ENCODE measurements around the gene CHORDC1. TPM values are rescaled to one million over a fixed set of nuclear protein-coding genes. Genes with fewer than 3 reads are reported as not detected.

The CHORDC1 gene
- total RNA-seq, 4 donors from 2014 or later: 26.9 to 70.7 (median 29.8) TPM

DNA sequence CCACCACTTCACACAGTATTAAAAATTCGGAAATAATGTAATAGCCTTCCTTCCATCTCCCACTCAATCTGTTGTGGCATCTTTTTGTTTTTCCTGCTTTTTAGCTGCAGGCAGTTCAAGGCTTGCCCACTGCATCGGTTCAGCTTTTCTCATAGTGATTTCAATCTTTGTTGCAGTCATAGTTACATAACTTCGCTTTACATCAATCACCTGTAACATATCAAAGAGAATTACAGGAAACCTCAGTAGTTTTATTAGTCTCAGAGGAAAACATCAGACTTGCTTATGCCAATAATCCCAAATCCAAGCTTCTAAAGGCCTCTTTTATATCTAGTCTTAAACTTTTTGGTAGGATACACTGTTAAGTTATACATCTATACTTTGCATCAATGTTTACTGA, 20.5 kb downstream of the CHORDC1 start:
- WGBS: 56% methylated on average over 3 of the region's 3 CpGs

DNA sequence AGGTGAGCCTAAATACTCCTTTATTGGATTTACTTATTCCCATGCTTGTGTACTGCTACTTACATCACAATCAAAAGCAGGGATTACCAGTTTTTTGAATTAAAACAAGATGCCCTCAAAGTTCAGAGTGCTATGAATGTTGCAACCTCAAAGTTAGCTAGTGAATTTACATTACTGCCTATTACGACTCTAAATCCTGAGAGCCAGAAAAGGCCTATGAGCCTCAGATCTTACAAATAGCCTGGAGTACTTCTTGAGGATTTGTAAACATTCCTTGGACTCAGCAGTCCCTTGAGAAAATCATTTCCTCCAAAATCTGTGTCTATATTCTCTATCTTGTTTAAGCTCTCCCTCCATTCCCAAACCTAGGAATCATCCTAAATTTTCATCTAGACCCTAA, 25.5 kb downstream of the CHORDC1 start:
- Histone ChIP-seq H3K36me3 (peaks cover 12% of the 10 kb centered on the region), H3K9me3 (no peaks in the 10 kb centered on the region), H3K4me3 (no peak overlapping the region), H3K27ac (no peak overlapping the region), H3K4me1 (no peaks in the 10 kb centered on the region), H3K27me3 (no peaks in the 10 kb centered on the region)
- WGBS: 84% methylated on average over 1 of the region's 1 CpG
- DNase-seq (ENCODE audit: low spot score in 2 of 2): no peak
- TF ChIP-seq POLR2AphosphoS5 (IDR thresholded peaks at IDR 0.05) (no peak), EP300 (IDR thresholded peaks at IDR 0.05) (no peak), POLR2A (IDR thresholded peaks at IDR 0.05) (no peak)

More for the DNA sequence above, 20.5 kb downstream of the CHORDC1 start:
- TF ChIP-seq, protein P1, sequence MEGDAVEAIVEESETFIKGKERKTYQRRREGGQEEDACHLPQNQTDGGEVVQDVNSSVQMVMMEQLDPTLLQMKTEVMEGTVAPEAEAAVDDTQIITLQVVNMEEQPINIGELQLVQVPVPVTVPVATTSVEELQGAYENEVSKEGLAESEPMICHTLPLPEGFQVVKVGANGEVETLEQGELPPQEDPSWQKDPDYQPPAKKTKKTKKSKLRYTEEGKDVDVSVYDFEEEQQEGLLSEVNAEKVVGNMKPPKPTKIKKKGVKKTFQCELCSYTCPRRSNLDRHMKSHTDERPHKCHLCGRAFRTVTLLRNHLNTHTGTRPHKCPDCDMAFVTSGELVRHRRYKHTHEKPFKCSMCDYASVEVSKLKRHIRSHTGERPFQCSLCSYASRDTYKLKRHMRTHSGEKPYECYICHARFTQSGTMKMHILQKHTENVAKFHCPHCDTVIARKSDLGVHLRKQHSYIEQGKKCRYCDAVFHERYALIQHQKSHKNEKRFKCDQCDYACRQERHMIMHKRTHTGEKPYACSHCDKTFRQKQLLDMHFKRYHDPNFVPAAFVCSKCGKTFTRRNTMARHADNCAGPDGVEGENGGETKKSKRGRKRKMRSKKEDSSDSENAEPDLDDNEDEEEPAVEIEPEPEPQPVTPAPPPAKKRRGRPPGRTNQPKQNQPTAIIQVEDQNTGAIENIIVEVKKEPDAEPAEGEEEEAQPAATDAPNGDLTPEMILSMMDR (IDR thresholded peaks at IDR 0.05): no peak
- TF ChIP-seq EP300 (IDR thresholded peaks at IDR 0.05) (no peak), POLR2AphosphoS5 (IDR thresholded peaks at IDR 0.05) (no peak), POLR2A (IDR thresholded peaks at IDR 0.05) (no peak)
- no peaks in the 10 kb centered on the region for H3K9me3 ChIP-seq
- no peak for DNase-seq (ENCODE audit: low spot score in 2 of 2)
- H3K27me3 ChIP-seq: no peaks in the 10 kb centered on the region
- no peak overlapping the region for H3K27ac ChIP-seq
- H3K4me1 ChIP-seq: no peaks in the 10 kb centered on the region
- H3K4me3 ChIP-seq: no peak overlapping the region
- H3K36me3 ChIP-seq: peaks cover 21% of the 10 kb centered on the region

DNA sequence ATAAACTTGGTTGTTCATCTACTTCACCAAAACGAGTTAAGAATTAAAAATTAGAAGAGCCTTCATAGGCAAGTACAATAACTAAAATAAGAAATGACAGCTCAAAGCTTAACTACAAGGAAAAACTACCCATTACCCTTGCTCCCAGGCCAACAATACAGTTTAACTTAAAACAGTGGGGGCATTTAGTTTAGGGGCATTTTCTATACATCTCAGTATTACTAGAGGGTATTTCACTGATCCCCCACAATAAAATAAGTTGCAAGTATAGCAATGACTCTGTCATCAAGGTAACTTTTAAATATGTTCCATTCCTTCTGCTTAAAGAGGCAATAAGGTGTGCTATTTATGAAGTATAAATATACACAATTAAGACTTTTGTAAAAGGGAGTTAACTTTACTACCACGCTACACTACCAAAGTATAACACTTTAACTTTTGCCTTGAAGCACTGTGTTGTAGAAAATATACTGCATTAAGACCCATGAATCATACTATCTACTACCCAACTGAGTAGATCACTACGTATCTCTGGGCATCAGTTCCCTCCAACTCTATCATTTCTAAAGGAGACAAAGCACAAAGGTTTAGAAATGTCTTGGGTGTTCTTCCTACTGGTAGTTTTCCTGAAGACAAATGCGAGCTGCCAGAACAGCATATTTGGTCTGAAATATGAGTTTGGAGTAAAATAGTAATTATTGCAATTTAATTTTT, 29.8 kb downstream of the CHORDC1 start:
- no peak overlapping the region for H3K4me3 ChIP-seq
- H3K27ac ChIP-seq: no peak overlapping the region
- 84% methylated on average over 4 of the region's 4 CpGs for WGBS
- no peaks in the 10 kb centered on the region for H3K4me1 ChIP-seq
- H3K36me3 ChIP-seq: no peaks in the 10 kb centered on the region
- no peaks in the 10 kb centered on the region for H3K27me3 ChIP-seq
- no peak for DNase-seq (ENCODE audit: low spot score in 2 of 2)
- TF ChIP-seq, protein P1 (IDR thresholded peaks at IDR 0.05): no peak
- TF ChIP-seq POLR2A (IDR thresholded peaks at IDR 0.05): no peak
- TF ChIP-seq POLR2AphosphoS5 (IDR thresholded peaks at IDR 0.05): no peak
- no peak for TF ChIP-seq EP300 (IDR thresholded peaks at IDR 0.05)
- H3K9me3 ChIP-seq: no peaks in the 10 kb centered on the region

DNA sequence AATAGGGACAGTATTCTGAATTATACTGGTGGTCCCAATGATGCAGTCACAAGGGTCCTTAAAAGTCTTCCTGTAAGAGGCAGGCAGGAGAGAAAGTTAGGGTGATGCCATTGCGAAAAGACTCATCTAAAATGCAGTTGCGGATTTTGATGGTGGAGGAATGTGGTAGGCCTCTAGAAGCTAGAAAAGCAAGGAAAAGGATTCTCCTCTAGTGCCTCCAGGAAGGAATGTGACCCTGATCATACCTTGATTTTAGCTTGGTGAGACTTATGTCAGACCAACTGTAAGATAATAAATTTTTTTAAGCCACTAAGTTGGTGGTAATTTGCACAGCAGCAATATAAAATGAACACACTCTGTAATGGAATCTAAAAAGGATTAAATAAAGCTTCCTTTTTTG, 33.8 kb downstream of the CHORDC1 start:
- Histone ChIP-seq H3K27me3 (no peaks in the 10 kb centered on the region), H3K27ac (no peak overlapping the region), H3K36me3 (no peaks in the 10 kb centered on the region), H3K4me1 (no peaks in the 10 kb centered on the region), H3K9me3 (no peaks in the 10 kb centered on the region), H3K4me3 (no peak overlapping the region)
- no peak for DNase-seq (ENCODE audit: low spot score in 2 of 2)
- WGBS: 100% methylated on average over 2 of the region's 2 CpGs
- TF ChIP-seq, protein P1 (IDR thresholded peaks at IDR 0.05): no peak
- TF ChIP-seq POLR2A (IDR thresholded peaks at IDR 0.05): no peak
- TF ChIP-seq POLR2AphosphoS5 (IDR thresholded peaks at IDR 0.05): no peak
- TF ChIP-seq EP300 (IDR thresholded peaks at IDR 0.05): no peak

DNA sequence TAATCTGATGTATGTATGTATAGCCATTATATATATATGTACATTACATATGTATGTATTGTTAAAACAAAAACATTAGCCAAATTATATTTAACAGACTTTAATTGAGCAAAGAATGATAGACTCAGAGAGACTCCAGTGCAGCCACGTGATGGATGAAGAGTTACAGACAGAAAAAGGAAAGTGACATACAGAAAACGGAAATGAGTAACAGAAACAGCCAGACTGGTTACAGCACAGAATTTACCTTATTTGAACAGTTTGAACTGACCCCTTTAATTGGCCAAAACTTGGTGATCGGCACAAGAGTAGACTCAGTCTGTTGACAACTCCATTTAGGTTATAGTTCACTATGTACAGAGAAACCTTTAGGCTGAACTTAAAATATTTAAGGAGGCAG, 35.0 kb downstream of the CHORDC1 start:
- Histone ChIP-seq H3K27ac (no peak overlapping the region), H3K36me3 (no peaks in the 10 kb centered on the region), H3K27me3 (no peaks in the 10 kb centered on the region), H3K4me1 (no peaks in the 10 kb centered on the region), H3K9me3 (no peaks in the 10 kb centered on the region), H3K4me3 (no peak overlapping the region)
- TF ChIP-seq EP300 (IDR thresholded peaks at IDR 0.05) (no peak), POLR2AphosphoS5 (IDR thresholded peaks at IDR 0.05) (no peak), POLR2A (IDR thresholded peaks at IDR 0.05) (no peak)
- TF ChIP-seq, protein P1 (IDR thresholded peaks at IDR 0.05): no peak
- DNase-seq (ENCODE audit: low spot score in 2 of 2): no peak
- 71% methylated on average over 3 of the region's 3 CpGs for WGBS
